GM12878 (cell line): Measurements from ENCODE around the gene ALG12.

Experiments
- BCL3 ChIP-seq: IDR thresholded peaks from 2 replicates; pipeline ENCODE4 v1.6.1; 2011; ENCODE audit warnings: borderline replicate concordance, low read depth, mild to moderate bottlenecking, moderate library complexity, low read length; ENCODE audit not compliant: insufficient read depth, poor library complexity, severe bottlenecking
- EZH2 ChIP-seq: IDR thresholded peaks from 2 replicates; pipeline ENCODE4 v1.6.1; 2012; ENCODE audit warnings: low read depth, mild to moderate bottlenecking, control low read depth, inconsistent platforms, low read length, borderline replicate concordance; ENCODE audit not compliant: control insufficient read depth
- GABPA ChIP-seq: IDR thresholded peaks from 2 replicates; pipeline ENCODE4 v1.6.1; 2014; ENCODE audit warnings: antibody characterized with exemption, low read depth, mild to moderate bottlenecking, inconsistent platforms
- HDAC2 ChIP-seq: fragments of 200-600 bp; sonication (generic); IDR thresholded peaks from 2 replicates; pipeline ENCODE4 v1.6.1; 2017
- NR2C2 ChIP-seq: IDR thresholded peaks from 2 replicates; pipeline ENCODE4 v1.6.1; 2011; ENCODE audit warnings: borderline replicate concordance, low read depth; ENCODE audit not compliant: control insufficient read depth, insufficient read length
- POLR2AphosphoS5 ChIP-seq: IDR thresholded peaks from 2 replicates; pipeline ENCODE4 v1.6.1; 2011; ENCODE audit warnings: mild to moderate bottlenecking, low read length, inconsistent platforms
- SIN3A ChIP-seq: IDR thresholded peaks from 2 replicates; pipeline ENCODE4 v1.6.1; 2012; ENCODE audit warnings: low read depth, low read length, improper control_type of control experiment
- SP1 ChIP-seq: IDR thresholded peaks from one replicate; pipeline ENCODE4 v1.6.1; 2011; ENCODE audit warnings: low read depth, low read length
- TF ChIP-seq, protein P1 (sequence below), 3 experiments: IDR thresholded peaks in 2 of 3; conservative IDR thresholded peaks in 1 of 3; 2 replicates each; pipeline ENCODE4 v1.5.1; 2011; ENCODE audit warnings: low read depth in 3 of 3, low read length in 3 of 3, mild to moderate bottlenecking in 3 of 3, control low read depth in 2 of 3, moderate library complexity in 2 of 3, inconsistent platforms in 1 of 3, mixed read lengths in 1 of 3; ENCODE audit not compliant: control insufficient read depth in 2 of 3, insufficient read depth in 1 of 3; ENCODE audit errors: extremely low read depth in 1 of 3

DNA sequence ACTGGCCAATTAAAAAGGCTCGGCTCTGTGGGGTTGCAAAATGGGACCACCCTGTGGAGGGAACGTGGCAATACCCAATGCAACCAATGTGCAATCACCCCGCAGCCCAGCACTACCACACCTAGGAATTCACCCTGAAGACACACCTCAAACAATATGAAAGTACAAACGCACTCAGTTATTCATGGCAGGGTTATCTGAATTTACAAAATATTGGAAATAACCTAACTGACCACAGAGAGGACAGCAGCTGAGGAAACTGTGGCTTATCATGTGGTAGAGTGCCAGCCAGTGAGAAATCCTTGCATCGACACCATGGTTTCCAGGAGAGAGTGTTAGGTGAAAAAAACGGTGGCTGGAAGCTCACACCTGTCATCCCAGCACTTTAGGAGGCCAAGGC lies 18.7 kb downstream of the ALG12 start:
- TF ChIP-seq, protein P1, sequence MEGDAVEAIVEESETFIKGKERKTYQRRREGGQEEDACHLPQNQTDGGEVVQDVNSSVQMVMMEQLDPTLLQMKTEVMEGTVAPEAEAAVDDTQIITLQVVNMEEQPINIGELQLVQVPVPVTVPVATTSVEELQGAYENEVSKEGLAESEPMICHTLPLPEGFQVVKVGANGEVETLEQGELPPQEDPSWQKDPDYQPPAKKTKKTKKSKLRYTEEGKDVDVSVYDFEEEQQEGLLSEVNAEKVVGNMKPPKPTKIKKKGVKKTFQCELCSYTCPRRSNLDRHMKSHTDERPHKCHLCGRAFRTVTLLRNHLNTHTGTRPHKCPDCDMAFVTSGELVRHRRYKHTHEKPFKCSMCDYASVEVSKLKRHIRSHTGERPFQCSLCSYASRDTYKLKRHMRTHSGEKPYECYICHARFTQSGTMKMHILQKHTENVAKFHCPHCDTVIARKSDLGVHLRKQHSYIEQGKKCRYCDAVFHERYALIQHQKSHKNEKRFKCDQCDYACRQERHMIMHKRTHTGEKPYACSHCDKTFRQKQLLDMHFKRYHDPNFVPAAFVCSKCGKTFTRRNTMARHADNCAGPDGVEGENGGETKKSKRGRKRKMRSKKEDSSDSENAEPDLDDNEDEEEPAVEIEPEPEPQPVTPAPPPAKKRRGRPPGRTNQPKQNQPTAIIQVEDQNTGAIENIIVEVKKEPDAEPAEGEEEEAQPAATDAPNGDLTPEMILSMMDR (IDR thresholded peaks at IDR 0.05 in 2 of 3, conservative IDR thresholded peaks at IDR 0.05 in 1 of 3; ENCODE audit: control insufficient read depth in 2 of 3, extremely low read depth in 1 of 3, insufficient read depth in 1 of 3, low read depth in 3 of 3, low read length in 3 of 3), result no peak
- TF ChIP-seq POLR2AphosphoS5, result no peak
- no peak for TF ChIP-seq HDAC2
- TF ChIP-seq BCL3, result no peak
- TF ChIP-seq NR2C2, result no peak
- TF ChIP-seq EZH2, result no peak
- TF ChIP-seq SIN3A, result no peak
- TF ChIP-seq GABPA, result no peak
- no peak for TF ChIP-seq SP1
